Measurements from ENCODE around the gene BTBD17.

- TF ChIP-seq, protein P1, sequence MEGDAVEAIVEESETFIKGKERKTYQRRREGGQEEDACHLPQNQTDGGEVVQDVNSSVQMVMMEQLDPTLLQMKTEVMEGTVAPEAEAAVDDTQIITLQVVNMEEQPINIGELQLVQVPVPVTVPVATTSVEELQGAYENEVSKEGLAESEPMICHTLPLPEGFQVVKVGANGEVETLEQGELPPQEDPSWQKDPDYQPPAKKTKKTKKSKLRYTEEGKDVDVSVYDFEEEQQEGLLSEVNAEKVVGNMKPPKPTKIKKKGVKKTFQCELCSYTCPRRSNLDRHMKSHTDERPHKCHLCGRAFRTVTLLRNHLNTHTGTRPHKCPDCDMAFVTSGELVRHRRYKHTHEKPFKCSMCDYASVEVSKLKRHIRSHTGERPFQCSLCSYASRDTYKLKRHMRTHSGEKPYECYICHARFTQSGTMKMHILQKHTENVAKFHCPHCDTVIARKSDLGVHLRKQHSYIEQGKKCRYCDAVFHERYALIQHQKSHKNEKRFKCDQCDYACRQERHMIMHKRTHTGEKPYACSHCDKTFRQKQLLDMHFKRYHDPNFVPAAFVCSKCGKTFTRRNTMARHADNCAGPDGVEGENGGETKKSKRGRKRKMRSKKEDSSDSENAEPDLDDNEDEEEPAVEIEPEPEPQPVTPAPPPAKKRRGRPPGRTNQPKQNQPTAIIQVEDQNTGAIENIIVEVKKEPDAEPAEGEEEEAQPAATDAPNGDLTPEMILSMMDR (conservative IDR thresholded peaks at IDR 0.05 in 1 of 2, IDR thresholded peaks at IDR 0.05 in 1 of 2; ENCODE audit: extremely low read depth in 1 of 2, insufficient read depth in 1 of 2, low read depth in 1 of 2, low read length in 2 of 2) = no peak
- no peak for TF ChIP-seq EZH2 (IDR thresholded peaks at IDR 0.05; ENCODE audit: borderline replicate concordance, low read length)
These were observed 19.4 kb downstream of the BTBD17 start for GRCh38 chr17:74342224-74342623.
